Keratinocyte (primary cell): ENCODE measurements around the gene ACMSD. TPM values are rescaled to one million over a fixed set of nuclear protein-coding genes. Genes with fewer than 3 reads are reported as not detected.

Experiments used
- DNase-seq: peaks from one replicate; pipeline ENCODE4 v3.0.0-alpha.2; 2011; ENCODE audit warnings: low read depth, missing footprints, low spot score
- FAIRE-seq: peaks from 2 replicates; lab custom pipeline; 2011; peaks lifted over from hg19 to GRCh38; lab: Jason Lieb, UNC
- H2AFZ ChIP-seq: 2 replicates; pipeline ENCODE4 v1.6.0; 2012; ENCODE audit warnings: low read length, control low read depth, inconsistent platforms; ENCODE audit not compliant: control insufficient read depth
- H3K27ac ChIP-seq: 2 replicates; pipeline ENCODE4 v1.5.1; 2011; ENCODE audit warnings: low read length; ENCODE audit not compliant: control insufficient read depth, insufficient read depth
- H3K27me3 ChIP-seq: 3 replicates; pipeline ENCODE4 v1.6.0; 2011; ENCODE audit warnings: low read length; ENCODE audit not compliant: control insufficient read depth, insufficient read depth; ENCODE audit errors: extremely low read depth
- H3K36me3 ChIP-seq, 2 experiments: 2 replicates in 1 of 2; 3 replicates in 1 of 2; pipeline ENCODE4 v1.5.1; 2011; ENCODE audit warnings: low read length in 2 of 2, mild to moderate bottlenecking in 1 of 2; ENCODE audit not compliant: control insufficient read depth in 2 of 2, insufficient read depth in 2 of 2; ENCODE audit errors: extremely low read depth in 1 of 2
- H3K4me1 ChIP-seq: 3 replicates; pipeline ENCODE4 v1.5.1; 2011; ENCODE audit warnings: low read length; ENCODE audit not compliant: control insufficient read depth, insufficient read depth; ENCODE audit errors: extremely low read depth
- H3K4me2 ChIP-seq: 3 replicates; pipeline ENCODE4 v1.6.0; 2011; ENCODE audit warnings: low read depth, low read length; ENCODE audit not compliant: control insufficient read depth, insufficient read depth; ENCODE audit errors: extremely low read depth
- H3K4me3 ChIP-seq, 3 experiments: fragments of 200-600 bp in 1 of 3; sonication (generic) in 1 of 3; 2 replicates in 2 of 3; 3 replicates in 1 of 3; pipeline ENCODE4 v1.5.1; 2011 to 2016; ENCODE audit warnings: low read length in 3 of 3, mild to moderate bottlenecking in 3 of 3, control low read depth in 2 of 3, inconsistent platforms in 1 of 3, low read depth in 1 of 3, mixed read lengths in 1 of 3, mixed run types in 1 of 3, moderate library complexity in 1 of 3; ENCODE audit not compliant: control insufficient read depth in 2 of 3, insufficient read depth in 2 of 3; ENCODE audit errors: extremely low read depth in 1 of 3
- H3K79me2 ChIP-seq: 2 replicates; pipeline ENCODE4 v1.6.0; 2012; ENCODE audit warnings: low read length; ENCODE audit not compliant: control insufficient read depth, insufficient read depth
- H3K9ac ChIP-seq: 3 replicates; pipeline ENCODE4 v1.6.0; 2011; ENCODE audit warnings: low read length; ENCODE audit not compliant: control insufficient read depth, insufficient read depth; ENCODE audit errors: extremely low read depth
- H3K9me1 ChIP-seq: 3 replicates; pipeline ENCODE4 v1.6.0; 2011; ENCODE audit warnings: low read length; ENCODE audit not compliant: control insufficient read depth, insufficient read depth; ENCODE audit errors: extremely low read depth
- H3K9me3 ChIP-seq: 2 replicates; pipeline ENCODE4 v1.5.1; 2012; ENCODE audit warnings: low read depth, low read length; ENCODE audit not compliant: control insufficient read depth
- H4K20me1 ChIP-seq: 3 replicates; pipeline ENCODE4 v1.6.0; 2011; ENCODE audit warnings: low read length; ENCODE audit not compliant: control insufficient read depth, insufficient read depth; ENCODE audit errors: extremely low read depth
- EZH2 ChIP-seq: IDR thresholded peaks from one replicate; pipeline ENCODE4 v1.6.1; 2012; ENCODE audit warnings: inconsistent platforms, mild to moderate bottlenecking, low read length, moderate library complexity
- dilution Hi-C: fragments of 300-500 bp; cut with MboI; formaldehyde crosslinking; loops from one replicate; pipeline ENCODE4 v1.7.0; 2020; ENCODE audit warnings: low sequenced_read_pairs; ENCODE audit not compliant: extremely low pct_ligation_motif_present
- polyA plus RNA-seq, 5 experiments: library from polyadenylated mRNA; depleted of rRNA in 3 of 5; stranded (reverse) in 3 of 5; stranded (forward) in 1 of 5; unstranded in 1 of 5; fragments of >200 nt; gene quantifications; 1 replicate in 1 of 5; 2 replicates in 3 of 5; 3 replicates in 1 of 5; pipeline versions ENCODE4 v1.2.1 to v1.2.3, GENCODE V29; 2011 to 2012; ENCODE audit warnings: missing spikeins in 2 of 5, low read depth in 1 of 5, low replicate concordance in 1 of 5
- TF ChIP-seq, protein P1 (sequence below), 3 experiments: IDR thresholded peaks in 1 of 3; conservative IDR thresholded peaks in 1 of 3; optimal IDR thresholded peaks in 1 of 3; 2 replicates in 2 of 3; 3 replicates in 1 of 3; pipeline versions ENCODE3 to v1.5.1; 2011; ENCODE audit warnings: low read length in 3 of 3, mild to moderate bottlenecking in 3 of 3, moderate library complexity in 2 of 3, control low read depth in 1 of 3, inconsistent platforms in 1 of 3; ENCODE audit not compliant: insufficient read depth in 2 of 3; ENCODE audit errors: extremely low read depth in 1 of 3

ACMSD gene
- polyA plus RNA-seq, 1 donor (not counting 4 experiments of a cell fraction or from before 2014, with no cell fraction given), result not detected

DNA sequence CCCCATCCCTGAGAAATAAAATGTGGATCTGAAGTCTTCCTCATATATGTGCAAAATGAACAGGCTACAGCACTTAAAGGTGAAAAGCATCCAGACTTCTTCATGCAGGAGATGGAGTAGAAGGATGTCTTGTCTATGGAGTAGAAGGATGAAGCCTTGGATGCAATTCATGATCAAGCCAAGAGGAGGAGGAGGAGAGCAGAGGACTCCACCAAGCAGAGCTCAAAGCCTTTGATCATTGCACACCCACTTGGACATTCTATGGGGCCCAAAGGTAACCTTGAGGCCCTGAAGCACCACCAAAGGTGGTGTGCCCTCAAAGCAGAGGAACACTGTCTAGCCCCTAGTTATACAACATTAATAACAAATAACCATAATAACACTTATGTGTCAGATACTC lies 17.3 kb downstream of the ACMSD start:
- Histone ChIP-seq H3K9me1 (no peaks in the 10 kb centered on the region), H3K4me2 (no peak overlapping the region), H3K27ac (no peak overlapping the region), H3K79me2 (no peaks in the 10 kb centered on the region), H3K4me3 (no peak overlapping the region), H3K9ac (no peak overlapping the region), H3K4me1 (no peaks in the 10 kb centered on the region), H3K36me3 (no peaks in the 10 kb centered on the region), H4K20me1 (no peaks in the 10 kb centered on the region), H3K9me3 (no peaks in the 10 kb centered on the region), H2AFZ (no peak overlapping the region), H3K27me3 (no peaks in the 10 kb centered on the region)
- dilution Hi-C loops, result no loop called here
- FAIRE-seq (no peak), DNase-seq (no peak)
- TF ChIP-seq, protein P1, sequence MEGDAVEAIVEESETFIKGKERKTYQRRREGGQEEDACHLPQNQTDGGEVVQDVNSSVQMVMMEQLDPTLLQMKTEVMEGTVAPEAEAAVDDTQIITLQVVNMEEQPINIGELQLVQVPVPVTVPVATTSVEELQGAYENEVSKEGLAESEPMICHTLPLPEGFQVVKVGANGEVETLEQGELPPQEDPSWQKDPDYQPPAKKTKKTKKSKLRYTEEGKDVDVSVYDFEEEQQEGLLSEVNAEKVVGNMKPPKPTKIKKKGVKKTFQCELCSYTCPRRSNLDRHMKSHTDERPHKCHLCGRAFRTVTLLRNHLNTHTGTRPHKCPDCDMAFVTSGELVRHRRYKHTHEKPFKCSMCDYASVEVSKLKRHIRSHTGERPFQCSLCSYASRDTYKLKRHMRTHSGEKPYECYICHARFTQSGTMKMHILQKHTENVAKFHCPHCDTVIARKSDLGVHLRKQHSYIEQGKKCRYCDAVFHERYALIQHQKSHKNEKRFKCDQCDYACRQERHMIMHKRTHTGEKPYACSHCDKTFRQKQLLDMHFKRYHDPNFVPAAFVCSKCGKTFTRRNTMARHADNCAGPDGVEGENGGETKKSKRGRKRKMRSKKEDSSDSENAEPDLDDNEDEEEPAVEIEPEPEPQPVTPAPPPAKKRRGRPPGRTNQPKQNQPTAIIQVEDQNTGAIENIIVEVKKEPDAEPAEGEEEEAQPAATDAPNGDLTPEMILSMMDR (optimal IDR thresholded peaks at IDR 0.05 in 1 of 3, IDR thresholded peaks at IDR 0.05 in 1 of 3, conservative IDR thresholded peaks at IDR 0.05 in 1 of 3; ENCODE audit: extremely low read depth in 1 of 3, insufficient read depth in 2 of 3, low read length in 3 of 3), result peak in 1 of 3 experiments; percentile 13
- no peak for TF ChIP-seq EZH2

DNA sequence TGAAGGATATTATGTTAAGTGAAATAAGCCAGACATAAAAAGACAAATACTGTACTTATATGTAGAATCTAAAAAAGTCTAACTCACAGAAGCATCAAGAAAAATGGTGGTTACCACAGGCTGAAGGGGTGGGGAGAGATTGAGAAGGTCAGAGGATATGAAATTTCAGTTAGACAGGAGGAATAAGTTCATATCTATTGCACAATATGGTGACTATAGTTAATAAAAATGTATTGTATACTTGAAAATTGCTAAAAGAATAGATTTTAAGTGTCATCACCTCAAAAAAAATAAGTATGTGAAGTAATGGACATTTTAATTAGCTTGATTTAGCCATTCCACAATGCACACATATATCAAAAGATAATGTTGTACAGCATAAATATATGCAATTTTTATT lies 19.8 kb downstream of the ACMSD start:
- dilution Hi-C loops, result no loop called here
- Histone ChIP-seq H3K9me3 (no peaks in the 10 kb centered on the region), H3K27me3 (no peaks in the 10 kb centered on the region), H3K4me2 (no peak overlapping the region), H2AFZ (no peak overlapping the region), H3K27ac (no peak overlapping the region), H3K4me3 (no peak overlapping the region), H3K79me2 (no peaks in the 10 kb centered on the region), H3K9ac (no peak overlapping the region), H3K4me1 (no peaks in the 10 kb centered on the region), H3K9me1 (no peaks in the 10 kb centered on the region), H4K20me1 (no peaks in the 10 kb centered on the region), H3K36me3 (no peaks in the 10 kb centered on the region)
- TF ChIP-seq EZH2, result no peak
- TF ChIP-seq, protein P1 (optimal IDR thresholded peaks at IDR 0.05 in 1 of 3, IDR thresholded peaks at IDR 0.05 in 1 of 3, conservative IDR thresholded peaks at IDR 0.05 in 1 of 3; ENCODE audit: extremely low read depth in 1 of 3, insufficient read depth in 2 of 3, low read length in 3 of 3), result no peak
- FAIRE-seq (no peak), DNase-seq (no peak)
